NCI-H1417 (cell line): ENCODE measurements around the gene FAAH.
A peak's percentile ranks its signal among the peaks of the same experiment; 100 is the strongest.

Source experiments
- DNase-seq, 3 experiments: peaks; one replicate each; lab custom pipeline; 2025; lab: John Stamatoyannopoulos, UW

FAAH gene

GRCh38 chr1:46422261-46422871 is 28.2 kb downstream of the FAAH start:
- DNase-seq: no peak

DNA sequence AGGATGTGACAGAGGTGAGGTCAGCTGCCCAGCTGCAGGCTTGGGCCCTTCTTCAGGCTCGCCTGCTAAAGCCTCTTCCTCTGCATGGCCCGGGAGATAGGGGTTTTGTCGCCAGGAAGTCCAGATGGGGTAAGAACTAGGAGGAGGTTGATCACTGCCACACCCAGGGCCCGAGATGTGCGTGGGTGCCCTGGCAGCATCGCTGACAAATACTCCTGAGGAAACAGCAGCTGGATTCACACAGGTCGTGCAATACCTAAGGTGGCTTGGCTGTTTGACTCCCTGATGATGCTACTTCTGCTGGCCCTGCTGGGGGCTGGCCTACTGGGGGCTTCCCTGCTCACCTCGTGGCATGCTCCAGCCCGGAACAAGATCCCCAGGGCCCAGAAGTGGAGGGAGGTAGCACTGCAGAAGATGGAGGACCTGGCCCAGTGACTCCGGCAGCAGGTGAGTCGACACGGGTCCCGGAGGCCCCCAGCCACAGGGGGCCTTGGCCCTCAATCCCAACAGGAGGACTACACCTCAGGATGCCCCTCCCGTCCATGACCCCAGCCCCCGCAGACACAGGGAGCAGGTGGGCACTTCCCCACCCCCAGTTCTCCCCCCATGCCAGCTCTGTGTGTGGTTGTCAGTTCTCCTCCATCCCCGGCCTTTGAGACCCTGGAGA is 29.6 kb downstream of the FAAH start:
- DNase-seq: no peak

DNA sequence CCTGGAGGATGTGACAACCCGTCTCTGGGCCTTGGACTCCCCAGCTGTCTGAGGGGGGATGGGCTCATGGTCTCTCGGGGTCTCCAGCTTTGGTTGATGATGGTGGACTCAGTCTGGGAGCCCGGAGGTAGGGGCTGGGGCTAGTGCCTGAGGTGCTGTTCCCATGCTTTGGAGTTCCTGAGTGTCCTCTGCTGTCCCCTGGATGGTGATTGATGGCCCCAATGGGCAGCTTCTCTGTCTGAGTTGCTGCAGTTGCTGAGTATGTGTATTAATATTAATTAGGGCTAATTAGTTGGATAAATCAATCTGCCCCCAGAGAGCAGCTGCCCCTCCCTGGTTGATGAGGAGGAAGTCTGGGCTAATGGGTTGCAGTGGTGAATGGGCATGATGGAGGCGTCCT is 30.6 kb downstream of the FAAH start:
- no peak for DNase-seq

DNA sequence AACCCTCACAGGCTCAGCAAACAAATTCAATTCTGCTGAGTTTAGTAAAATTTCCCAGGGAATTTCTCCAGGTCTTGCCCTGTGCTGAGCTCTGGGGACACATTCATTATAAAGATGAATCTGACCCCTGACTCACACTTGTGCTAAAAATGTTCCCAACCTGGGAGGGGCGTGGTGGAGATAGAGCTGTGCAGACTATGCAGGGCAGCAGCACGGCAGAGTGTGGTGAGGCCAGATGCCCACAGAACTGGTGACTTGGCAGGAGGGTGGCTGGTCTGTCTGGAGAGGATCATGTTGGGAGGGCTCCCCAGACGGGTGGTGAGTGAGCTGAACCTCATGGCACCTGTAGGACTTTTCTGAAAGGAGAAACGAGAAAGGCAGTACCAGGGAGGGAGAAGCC is 31.6 kb downstream of the FAAH start:
- no peak for DNase-seq

GRCh38 chr1:46427541-46427940 is 33.4 kb downstream of the FAAH start:
- DNase-seq: peak in 1 of 3 experiments; percentile 24

GRCh38 chr1:46429436-46429835 is 35.3 kb downstream of the FAAH start:
- DNase-seq: no peak

DNA sequence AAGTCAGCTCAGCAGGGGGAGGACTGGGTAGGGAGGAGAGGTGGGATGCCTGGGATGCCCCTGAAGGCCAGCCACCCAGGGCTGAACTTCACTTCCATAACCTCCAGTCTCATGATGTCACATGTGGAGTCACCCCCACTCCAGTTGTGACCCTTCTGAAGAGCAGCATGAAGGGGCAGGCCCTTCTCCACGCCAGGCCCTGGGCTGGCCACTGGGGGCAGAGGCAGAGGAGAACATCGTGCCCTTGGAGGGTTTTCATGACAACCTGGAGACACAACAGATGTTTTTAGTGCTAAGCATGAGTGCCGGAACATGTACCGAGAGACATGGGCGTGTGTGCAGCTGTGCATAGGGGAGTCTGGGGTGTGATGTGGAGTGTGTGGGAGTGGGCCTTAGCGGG is 37.6 kb downstream of the FAAH start:
- no peak for DNase-seq

- no peak for DNase-seq
Observed at GRCh38 chr1:46432781-46433327, 38.7 kb downstream of the FAAH start.

- no peak for DNase-seq
Observed at GRCh38 chr1:46434358-46434757, 40.2 kb downstream of the FAAH start.

- no peak for DNase-seq
Observed at GRCh38 chr1:46436844-46437243, 42.7 kb downstream of the FAAH start.

GRCh38 chr1:46437723-46438122 is 43.6 kb downstream of the FAAH start:
- DNase-seq: no peak

GRCh38 chr1:46438346-46438745 is 44.2 kb downstream of the FAAH start:
- DNase-seq: no peak

DNA sequence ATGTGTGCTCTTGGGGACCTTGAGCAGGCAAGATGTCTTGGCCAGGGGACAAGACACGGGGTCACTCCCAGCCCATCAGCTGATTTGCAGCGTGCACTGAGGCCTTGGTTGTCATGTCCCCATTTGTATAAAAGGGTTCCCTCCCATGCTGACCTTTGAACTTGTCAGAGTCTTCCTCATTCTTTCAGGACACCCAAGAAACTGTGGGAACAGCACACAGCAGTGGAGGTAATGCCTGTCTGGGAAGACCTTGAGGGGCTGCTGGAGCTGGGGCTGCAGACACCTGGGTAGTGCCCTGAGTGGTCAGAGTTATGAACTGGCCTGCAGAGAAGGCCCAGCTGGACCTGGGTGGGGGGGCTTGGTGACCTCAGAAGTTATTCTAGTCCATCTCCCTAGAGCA is 46.4 kb downstream of the FAAH start:
- DNase-seq: no peak

DNA sequence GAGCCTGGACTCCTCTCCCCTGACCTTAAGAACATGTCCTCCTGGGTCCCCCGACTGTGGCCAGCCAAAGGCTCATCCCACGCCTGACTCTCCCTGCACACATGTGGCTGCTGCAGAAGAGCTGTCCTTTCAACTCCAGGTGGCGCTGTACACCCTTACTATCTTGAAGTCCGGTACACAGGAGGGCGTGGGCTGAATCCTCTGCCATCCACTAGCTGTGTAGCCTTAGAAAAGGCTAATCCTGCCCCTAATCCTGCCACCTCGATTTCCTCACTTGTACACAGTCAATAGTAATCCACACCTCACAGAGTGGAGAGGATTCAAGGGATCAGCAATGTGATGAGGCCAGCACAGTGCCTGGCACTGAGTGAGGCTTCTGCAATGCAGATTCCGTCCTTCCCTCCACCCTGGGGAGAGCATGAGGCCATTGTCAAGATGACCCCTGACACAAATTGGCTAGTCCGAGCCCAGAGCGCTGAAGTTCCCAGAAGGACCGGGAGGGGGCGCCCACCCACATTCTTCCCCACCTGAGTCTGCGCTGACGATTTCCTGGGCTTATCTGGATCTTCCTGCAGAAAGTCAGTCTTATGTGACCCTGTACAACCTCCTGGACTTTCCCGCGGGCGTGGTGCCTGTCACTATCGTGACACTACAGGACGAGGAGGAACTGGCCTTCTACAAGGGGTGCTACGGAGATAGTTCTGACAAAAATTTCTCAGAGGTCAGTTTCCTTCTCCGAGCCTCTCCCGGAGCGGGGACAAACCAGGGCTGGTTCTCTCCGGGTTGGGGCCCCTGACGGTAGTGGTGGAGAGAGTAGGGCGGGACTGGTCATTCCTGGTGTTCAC is 48.4 kb downstream of the FAAH start:
- peak; percentile 44 to 70 (median 54) for DNase-seq

GRCh38 chr1:46444466-46444865 is 50.3 kb downstream of the FAAH start:
- DNase-seq: no peak

- peak in 1 of 3 experiments; percentile 7 for DNase-seq
Observed at GRCh38 chr1:46445773-46446256, 51.7 kb downstream of the FAAH start.

DNA sequence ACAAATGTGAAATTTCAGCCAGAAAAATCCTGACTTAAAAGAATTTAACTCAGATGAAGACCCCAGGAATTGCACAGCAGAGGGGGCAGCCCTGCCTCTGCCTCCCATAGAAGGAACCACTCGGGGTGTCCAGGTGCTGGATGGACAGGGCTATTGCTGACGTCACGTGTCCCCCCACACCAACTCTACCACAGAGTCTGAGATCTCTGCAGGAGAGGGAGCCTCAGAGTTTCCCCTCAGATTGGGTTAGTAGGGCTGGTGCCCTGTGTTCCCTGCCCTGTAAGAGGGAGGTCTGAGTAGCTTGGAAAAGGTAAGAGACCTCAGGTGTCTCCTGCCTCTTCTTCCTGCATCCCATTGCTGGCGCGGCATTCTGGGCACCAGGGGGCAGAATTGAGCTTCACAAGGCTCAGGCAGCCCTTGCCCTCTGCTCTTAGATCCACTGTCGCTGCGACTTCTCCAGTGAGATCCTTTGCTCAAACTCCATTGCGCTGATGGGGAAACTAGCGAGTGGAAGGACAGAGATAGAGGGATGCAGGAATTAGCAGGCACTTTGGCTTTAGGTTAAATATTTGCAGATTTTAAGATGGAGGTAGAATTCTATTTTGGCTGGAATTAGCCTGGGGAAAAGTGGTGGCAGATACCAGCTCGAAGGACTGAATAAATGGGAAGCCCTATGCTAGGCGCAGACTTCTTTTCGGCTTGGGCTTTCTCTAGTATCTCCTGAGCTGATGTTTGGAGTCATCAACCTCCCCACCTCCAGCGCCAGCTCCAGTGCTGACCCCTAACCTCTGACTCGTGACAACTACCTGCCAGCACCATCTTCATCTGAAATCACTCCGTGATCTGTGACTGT is 52.8 kb downstream of the FAAH start:
- peak; percentile 71 to 88 (median 76) for DNase-seq

DNA sequence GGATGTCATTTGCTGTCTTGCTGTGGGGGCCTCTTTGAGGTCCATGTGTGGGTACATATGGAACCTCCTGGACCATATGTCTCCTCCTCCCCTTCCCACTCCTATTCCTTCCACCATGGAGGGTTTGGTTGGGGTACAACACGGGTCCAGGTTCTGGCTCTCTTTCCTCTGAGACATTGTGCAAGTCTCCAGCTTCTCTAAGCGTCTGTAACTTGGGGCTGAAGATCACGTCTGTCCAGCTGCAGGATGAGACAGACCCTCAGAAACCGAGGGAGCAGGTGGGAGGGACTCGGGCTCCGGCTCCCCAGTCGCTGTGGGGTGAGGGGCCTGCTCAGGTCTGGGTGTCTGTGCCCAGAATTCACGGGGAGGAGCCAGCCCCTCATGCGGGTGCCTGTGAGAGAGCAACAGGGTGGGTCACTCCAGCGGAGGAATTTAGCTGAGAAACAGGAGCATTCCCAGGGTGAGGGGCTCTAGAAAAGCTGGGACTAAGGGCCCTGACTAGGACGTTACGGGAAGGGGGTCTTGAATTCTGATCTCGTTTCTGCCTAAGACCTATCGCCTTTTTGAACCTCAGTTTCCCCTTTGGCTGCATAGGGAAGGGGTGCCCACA is 53.5 kb downstream of the FAAH start:
- peak in 1 of 3 experiments; percentile 35 for DNase-seq

DNA sequence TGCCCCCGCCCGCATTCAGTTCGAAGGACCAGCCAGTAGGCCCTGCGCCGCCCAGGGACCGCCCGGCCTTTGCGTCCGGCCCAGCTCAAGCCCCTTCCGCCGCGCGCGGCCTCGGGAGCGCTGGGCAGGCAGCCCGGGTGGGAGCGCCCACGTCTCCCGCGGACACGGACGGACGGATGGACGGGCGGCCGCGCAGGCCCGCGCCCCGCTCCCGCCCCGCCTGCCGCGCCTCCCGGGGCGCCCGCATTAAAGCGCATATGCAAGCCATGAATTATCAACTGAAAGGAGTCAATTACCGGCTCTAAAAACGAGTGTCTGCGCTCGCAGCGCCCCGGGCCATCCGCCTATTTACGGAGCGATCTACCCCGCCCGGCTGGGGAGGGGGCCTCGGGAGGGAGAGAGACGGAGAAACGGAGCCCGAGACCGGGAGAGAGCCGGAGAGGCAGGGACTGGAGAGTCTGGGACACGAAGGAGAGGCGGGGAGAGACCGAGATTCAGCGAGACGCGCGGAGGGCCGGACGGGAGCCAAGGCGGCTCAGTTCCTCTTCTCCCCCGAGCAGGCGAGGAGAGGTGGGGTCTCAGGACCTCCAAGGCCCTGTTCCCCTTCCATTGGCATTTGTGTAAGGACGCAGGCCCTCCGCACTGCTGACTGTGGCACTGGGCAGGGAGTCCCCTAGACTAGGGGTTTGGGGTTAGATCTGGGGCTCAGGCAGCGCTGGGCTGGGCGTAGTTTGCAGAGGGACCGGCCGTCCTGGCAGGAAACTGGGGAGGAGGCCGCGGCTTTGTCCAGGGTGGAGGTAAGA is 54.2 kb downstream of the FAAH start:
- DNase-seq: peak in 2 of 3 experiments; percentile 79 to 84
